ENCODE measurements around the gene PPP1R1A.
A peak's percentile ranks its signal among the peaks of the same experiment; 100 is the strongest.

PPP1R1A gene

DNA sequence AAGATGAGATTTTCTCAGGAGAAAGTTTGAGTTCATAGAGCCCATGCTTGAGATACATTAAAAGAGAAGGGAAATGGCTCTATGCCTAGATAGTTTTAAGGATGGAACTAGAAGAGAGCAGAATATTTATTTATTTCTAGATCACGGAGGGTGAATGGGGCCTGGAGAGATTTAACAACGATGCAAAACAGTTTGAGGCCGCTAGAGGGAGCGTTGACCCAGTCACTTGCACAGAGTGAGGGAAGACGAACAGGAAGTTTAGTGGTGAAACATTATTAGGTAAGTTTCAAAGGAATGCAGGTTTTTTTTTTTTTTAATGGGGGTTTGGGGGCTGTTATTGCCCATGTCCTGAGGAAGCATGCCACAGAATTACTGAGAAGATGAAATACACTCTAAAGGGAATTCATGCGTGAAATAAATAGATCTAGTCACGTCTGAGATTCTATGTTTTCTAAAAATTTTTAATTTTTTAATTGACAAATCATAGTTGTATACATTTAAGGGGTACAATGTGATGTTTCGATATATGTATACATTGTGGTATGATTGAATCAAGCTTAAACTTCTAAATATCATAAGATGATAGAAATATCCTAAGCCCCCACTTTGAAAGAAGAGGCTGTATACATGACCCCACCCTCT, 14.8 kb upstream of the PPP1R1A start:
- peak; percentile 68 for DNase-seq (ENCODE audit: low spot score)

GRCh38 chr12:54602661-54603060, 14.2 kb upstream of the PPP1R1A start:
- no peak for DNase-seq (ENCODE audit: low spot score)

GRCh38 chr12:54601841-54602240, 13.4 kb upstream of the PPP1R1A start:
- DNase-seq (ENCODE audit: low spot score) = no peak

GRCh38 chr12:54598970-54599369, 10.5 kb upstream of the PPP1R1A start:
- DNase-seq (ENCODE audit: low spot score) = no peak

GRCh38 chr12:54596526-54596946, 8.1 kb upstream of the PPP1R1A start:
- DNase-seq (ENCODE audit: low spot score) = no peak

- DNase-seq (ENCODE audit: low spot score) = no peak
Observed at GRCh38 chr12:54595471-54595870, 7.0 kb upstream of the PPP1R1A start.

DNA sequence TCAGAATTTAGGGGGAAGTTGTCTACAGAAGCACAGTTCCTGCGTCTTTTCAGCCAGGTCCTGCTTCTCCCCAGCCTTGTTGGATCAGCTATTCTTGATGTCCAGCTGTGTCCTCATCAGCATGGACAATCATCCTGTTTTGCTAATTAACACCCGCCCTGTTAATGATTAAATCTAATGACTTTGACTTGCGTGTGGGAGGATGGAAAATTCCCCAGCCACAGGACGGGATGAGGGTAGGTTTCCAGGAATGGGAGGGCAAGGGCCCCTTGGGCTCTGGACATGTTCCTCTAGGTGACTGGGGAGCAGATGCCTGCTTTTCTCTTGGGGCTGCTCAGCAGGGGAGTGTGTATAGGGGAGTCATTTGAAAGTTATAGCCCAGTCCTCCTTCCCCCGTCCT, 5.3 kb upstream of the PPP1R1A start:
- DNase-seq (ENCODE audit: low spot score) = no peak

DNA sequence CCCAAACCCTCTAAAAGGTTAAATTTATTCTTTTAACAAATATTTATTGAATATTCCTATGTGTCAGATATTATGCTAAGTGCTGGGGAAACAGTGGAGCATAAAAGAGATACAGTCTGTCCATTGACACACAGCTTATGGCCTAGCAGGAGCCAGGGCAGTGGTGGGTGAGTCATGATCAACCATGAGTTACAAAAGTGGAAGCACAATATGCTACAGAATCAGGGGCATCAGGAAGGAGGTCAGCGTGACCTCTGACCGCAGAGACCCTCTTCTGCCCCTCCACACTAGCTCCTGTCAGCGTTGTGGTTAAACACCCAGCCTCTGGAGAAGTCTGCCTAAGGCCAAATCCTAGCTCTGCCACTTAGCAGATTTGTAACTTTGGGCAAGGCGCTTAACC, 4.7 kb upstream of the PPP1R1A start:
- no peak for DNase-seq (ENCODE audit: low spot score)

GRCh38 chr12:54592316-54592715, 3.9 kb upstream of the PPP1R1A start:
- no peak for DNase-seq (ENCODE audit: low spot score)

- DNase-seq (ENCODE audit: low spot score) = no peak
Observed at GRCh38 chr12:54590978-54591591, 2.6 kb upstream of the PPP1R1A start.

DNA sequence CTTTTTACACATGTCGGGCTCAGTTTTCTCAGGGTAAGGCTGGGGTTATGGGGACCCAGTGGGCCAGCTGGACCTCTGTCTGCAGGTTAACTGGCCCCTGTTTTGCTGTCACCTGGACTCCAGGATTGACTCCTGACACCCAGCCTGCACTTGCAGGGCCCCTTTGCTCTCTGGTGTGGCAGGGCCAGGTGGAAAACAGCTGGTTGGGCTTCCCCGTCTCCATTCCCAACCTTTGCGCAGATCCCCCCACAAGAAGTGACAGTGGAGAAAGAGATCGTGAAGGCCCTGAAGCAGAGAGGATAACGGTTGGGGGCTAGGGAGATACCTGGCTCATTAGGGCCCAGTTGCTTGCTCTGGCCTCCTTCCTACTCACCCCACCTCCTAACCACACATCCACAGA, 1.5 kb upstream of the PPP1R1A start:
- no peak for DNase-seq (ENCODE audit: low spot score)

GRCh38 chr12:54588890-54589267, 420 bp upstream of the PPP1R1A start:
- DNase-seq (ENCODE audit: low spot score) = no peak

GRCh38 chr12:54587315-54587873, 1.1 kb downstream of the PPP1R1A start:
- DNase-seq (ENCODE audit: low spot score) = peak; percentile 91

GRCh38 chr12:54586620-54587019, 1.8 kb downstream of the PPP1R1A start:
- no peak for DNase-seq (ENCODE audit: low spot score)

DNA sequence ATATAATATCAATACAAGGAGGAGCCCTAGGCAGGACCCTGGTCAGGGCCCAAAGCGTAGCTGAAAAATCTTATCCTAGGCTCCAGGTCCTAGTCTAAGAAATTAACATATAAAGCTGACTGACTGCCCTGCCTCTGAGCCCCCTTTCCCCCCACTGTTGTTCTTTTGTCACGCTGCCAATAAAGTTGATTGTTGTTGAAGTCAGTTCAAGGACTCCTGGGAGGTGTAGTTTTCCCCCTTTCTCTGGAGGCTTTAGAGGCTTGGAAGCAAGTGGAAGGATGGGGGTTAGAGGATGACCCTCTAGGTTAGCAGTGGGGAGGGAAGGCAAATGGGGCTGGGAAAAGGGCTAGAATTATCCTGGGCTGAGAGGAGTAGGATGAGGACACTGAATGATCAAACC, 3.2 kb downstream of the PPP1R1A start:
- no peak for DNase-seq (ENCODE audit: low spot score)

DNA sequence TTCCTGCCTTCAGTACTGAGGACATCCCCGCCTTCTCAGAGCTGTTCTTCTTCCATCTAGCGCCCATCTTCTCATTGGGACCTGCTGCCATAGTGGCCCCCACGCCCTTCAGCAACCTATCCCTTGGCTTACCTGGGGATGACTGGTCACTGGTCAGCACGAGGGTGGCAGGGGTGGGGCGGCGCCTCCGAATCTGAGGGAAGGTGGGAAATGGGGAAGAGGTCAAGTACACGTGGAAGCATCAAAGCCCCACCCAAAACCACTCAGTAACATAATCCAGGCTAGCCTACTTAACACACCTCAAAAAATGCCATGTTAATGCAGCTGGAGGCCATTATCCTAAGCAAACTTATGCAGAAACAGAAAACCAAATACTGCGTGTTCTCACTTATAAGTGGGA, 4.3 kb downstream of the PPP1R1A start:
- DNase-seq (ENCODE audit: low spot score) = no peak

DNA sequence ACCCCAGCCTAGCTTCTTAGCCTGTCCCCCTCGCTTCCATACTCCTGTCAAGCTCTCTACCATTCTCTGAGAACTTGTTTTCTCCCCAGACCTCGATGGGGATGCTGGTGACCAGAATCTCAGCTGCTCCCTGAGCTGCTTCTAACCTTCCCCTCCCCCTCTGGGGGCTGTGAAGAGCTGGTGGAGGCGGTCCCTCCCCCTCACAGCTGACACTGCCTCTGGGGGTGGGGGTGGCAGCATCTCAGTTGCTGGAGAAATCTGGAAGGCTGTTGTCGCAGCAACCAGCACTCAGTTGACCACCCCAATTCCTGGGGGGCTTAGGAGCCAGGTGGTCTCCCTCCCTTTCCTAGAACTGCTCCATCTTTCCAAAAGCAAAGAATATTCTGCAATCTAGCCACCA, 4.7 kb downstream of the PPP1R1A start:
- DNase-seq (ENCODE audit: low spot score) = no peak

- no peak for DNase-seq (ENCODE audit: low spot score)
Observed at GRCh38 chr12:54581412-54581811, 7.0 kb downstream of the PPP1R1A start.

DNA sequence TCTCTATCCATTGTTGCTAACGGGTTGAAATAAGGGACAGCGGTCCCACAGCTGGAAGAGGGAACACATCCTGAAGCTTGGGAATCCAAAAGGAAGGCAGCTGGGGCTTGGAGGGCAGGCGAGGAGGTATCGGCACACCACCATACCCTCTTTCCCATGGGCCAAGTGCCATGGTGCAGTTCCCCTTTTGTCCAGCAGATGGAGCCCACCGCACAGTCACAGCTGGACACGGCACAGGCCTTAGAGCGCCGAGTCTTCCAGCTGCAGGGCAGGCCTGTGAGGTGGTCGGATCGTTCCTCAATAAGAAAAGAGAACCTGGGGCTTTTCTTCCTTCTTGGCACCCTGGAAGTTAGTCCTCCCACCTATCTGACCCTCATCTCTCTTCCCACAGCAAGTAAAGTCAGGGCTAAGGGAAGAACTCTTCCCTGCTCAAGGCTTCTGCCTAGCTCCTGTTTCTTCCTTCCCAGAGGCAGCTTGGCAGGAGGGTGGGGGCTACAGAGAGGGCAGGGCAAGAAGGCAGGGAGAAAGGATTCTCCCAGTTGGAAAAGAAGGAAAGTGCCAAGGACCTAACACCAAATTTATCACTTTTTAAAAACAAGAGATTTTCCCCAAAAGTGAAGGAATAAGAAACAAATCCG, 8.6 kb downstream of the PPP1R1A start:
- peak; percentile 86 for DNase-seq (ENCODE audit: low spot score)

DNA sequence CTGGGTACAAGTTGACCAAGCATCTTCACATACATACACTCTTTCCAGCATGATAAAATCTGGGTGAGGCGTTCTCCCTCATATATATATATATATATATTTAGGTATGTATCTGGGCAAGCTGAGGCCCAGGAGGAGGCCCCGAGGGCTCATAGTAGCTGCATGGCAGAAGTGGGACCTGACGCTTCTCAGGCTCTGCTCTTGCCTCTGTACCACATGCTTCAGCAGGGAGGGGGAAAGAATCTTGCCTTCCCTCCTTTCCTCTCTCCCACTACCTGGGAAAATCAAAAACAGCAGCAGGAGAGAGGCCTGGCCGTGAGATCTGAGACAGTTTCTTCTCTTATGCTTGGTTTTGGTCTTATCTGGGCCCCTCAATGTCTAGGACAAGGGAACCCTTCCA, 9.2 kb downstream of the PPP1R1A start:
- DNase-seq (ENCODE audit: low spot score) = no peak

GRCh38 chr12:54578778-54579177, 9.7 kb downstream of the PPP1R1A start:
- DNase-seq (ENCODE audit: low spot score) = no peak

DNA sequence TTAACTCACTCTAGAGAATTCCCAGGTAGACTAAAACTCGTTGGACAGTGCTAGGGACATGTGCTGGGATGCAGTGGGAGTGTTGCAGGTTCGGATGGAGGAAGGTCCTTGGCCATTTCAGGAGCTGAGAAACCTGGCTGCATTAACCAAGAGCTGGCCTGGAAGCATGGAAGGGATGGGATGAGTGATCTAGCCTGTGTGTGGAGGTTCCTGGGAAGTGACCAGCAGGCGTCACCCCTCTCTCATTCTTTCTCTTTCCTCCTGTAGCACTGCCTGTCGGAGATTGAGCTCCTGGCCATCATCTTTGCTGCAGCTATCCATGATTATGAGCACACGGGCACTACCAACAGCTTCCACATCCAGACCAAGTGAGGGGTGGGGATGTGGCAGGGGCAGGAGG, 15.6 kb downstream of the PPP1R1A start:
- no peak for DNase-seq (ENCODE audit: low spot score)

All from HuH-7.5 (cell line).